GM12878 (cell line): ENCODE data around the gene IL36B. TPM values are rescaled to one million over a fixed set of nuclear protein-coding genes. Genes with fewer than 3 reads are reported as not detected.

Experiments used
- ATAC-seq: fragments of 200-7000 bp; cut with Tn5 transposase; 3 replicates; pipeline ENCODE4 v1.9.1; 2020; ENCODE audit warnings: mild to moderate bottlenecking, moderate library complexity
- BruUV-seq: library from RNA; stranded (reverse); fragments of 400-500 nt; replicated peaks from 2 replicates; lab custom pipeline; 2021; lab: Mats Ljungman, UMichigan
- CTCF ChIA-PET: fragments of 300-600 bp; sonication (Branson Sonifier 250); formaldehyde crosslinking; extraction: SDS; loops from one replicate; lab custom pipeline; 2021; ENCODE audit warnings: inconsistent platforms; lab: Yijun Ruan, JAX
- POLR2A ChIA-PET: fragments of 350-600 bp; formaldehyde crosslinking; extraction: SDS; loops from one replicate; lab custom pipeline; 2021; ENCODE audit warnings: inconsistent platforms; lab: Charles Lee
- RAD21 ChIA-PET: fragments of 300-600 bp; sonication (Branson Sonifier 250); formaldehyde crosslinking; loops from one replicate; lab custom pipeline; 2023; ENCODE audit warnings: antibody characterized with exemption; ENCODE audit not compliant: unreplicated experiment; lab: Charles Lee
- SMC1A ChIA-PET: fragments of 300-600 bp; sonication (Branson Sonifier 250); formaldehyde crosslinking; loops from one replicate; lab custom pipeline; 2023; ENCODE audit not compliant: unreplicated experiment, uncharacterized antibody; lab: Charles Lee
- DNase-seq: peaks from one replicate; pipeline ENCODE4 v3.0.0-alpha.2; 2011; ENCODE audit warnings: low read depth, low spot score
- FAIRE-seq: peaks from 3 replicates; lab custom pipeline; 2011; peaks lifted over from hg19 to GRCh38; lab: Jason Lieb, UNC
- H2AFZ ChIP-seq: 2 replicates; pipeline ENCODE4 v1.6.0; 2011; ENCODE audit warnings: low read depth, low read length, control low read depth; ENCODE audit not compliant: control insufficient read depth
- H3K27ac ChIP-seq: 2 replicates; pipeline ENCODE4 v1.5.1; 2011; ENCODE audit warnings: control low read depth; ENCODE audit not compliant: control insufficient read depth, insufficient read depth
- H3K27me3 ChIP-seq, 2 experiments: replicated peaks in 1 of 2; 2 replicates each; pipeline versions ENCODE4 v1.6.0 to v1.6.1; 2011; ENCODE audit warnings: low read length in 1 of 2; ENCODE audit not compliant: control insufficient read depth in 2 of 2, insufficient read depth in 2 of 2
- H3K36me3 ChIP-seq, 2 experiments: 2 replicates each; pipeline ENCODE4 v1.5.1; 2011; ENCODE audit warnings: low read length in 1 of 2; ENCODE audit not compliant: control insufficient read depth in 2 of 2, insufficient read depth in 2 of 2
- H3K4me1 ChIP-seq: 2 replicates; pipeline ENCODE4 v1.6.1; 2011; ENCODE audit warnings: mild to moderate bottlenecking, low read length, moderate library complexity, mixed read lengths; ENCODE audit not compliant: control insufficient read depth, insufficient read depth
- H3K4me2 ChIP-seq: 2 replicates; pipeline ENCODE4 v1.6.0; 2011; ENCODE audit warnings: control low read depth; ENCODE audit not compliant: control insufficient read depth, insufficient read depth
- H3K4me3 ChIP-seq: fragments of 200-600 bp; sonication (generic); 2 replicates; pipeline ENCODE4 v1.5.1; 2016
- H3K79me2 ChIP-seq: 2 replicates; pipeline ENCODE4 v1.6.0; 2011; ENCODE audit warnings: low read length; ENCODE audit not compliant: control insufficient read depth, insufficient read depth
- H3K9ac ChIP-seq: 2 replicates; pipeline ENCODE4 v1.8.0; 2011; ENCODE audit warnings: low read length, control low read depth, mixed read lengths; ENCODE audit not compliant: control insufficient read depth, insufficient read depth
- H3K9me3 ChIP-seq: replicated peaks from 3 replicates; pipeline ENCODE4 v1.5.1; 2011; ENCODE audit warnings: mild to moderate bottlenecking, low read length; ENCODE audit not compliant: control insufficient read depth, insufficient read depth
- H4K20me1 ChIP-seq: 2 replicates; pipeline ENCODE4 v1.6.0; 2011; ENCODE audit not compliant: control insufficient read depth, insufficient read depth
- BACH1 ChIP-seq: fragments of 450-650 bp; IDR thresholded peaks from 2 replicates; pipeline ENCODE4 v1.6.1; 2017; ENCODE audit warnings: mild to moderate bottlenecking, borderline replicate concordance
- FOXK2 ChIP-seq: fragments of 450-650 bp; IDR thresholded peaks from 2 replicates; pipeline ENCODE4 v1.6.1; 2017; ENCODE audit warnings: mild to moderate bottlenecking, moderate library complexity
- HDAC2 ChIP-seq: fragments of 200-600 bp; sonication (generic); IDR thresholded peaks from 2 replicates; pipeline ENCODE4 v1.6.1; 2017
- NFYB ChIP-seq: IDR thresholded peaks from 2 replicates; pipeline ENCODE4 v1.6.1; 2011; ENCODE audit warnings: low read depth, mild to moderate bottlenecking, low read length, improper control_type of control experiment, moderate library complexity; ENCODE audit not compliant: insufficient read depth
- WGBS: methylation state at CpG from one replicate; pipeline ENCODE4 v1.1.6; 2016; ENCODE audit warnings: low lambda C conversion rate; ENCODE audit not compliant: insufficient replicate concordance, insufficient coverage; ENCODE audit errors: missing lambda C conversion rate; 5-methylcytosine and 5-hydroxymethylcytosine counted together
- in situ Hi-C: fragments of 300-500 bp; cut with MboI; formaldehyde crosslinking; loops from 9 replicates; pipeline ENCODE4 v1.14.3; 2018; ENCODE audit warnings: mixed read lengths
- intact Hi-C: fragments of 100-400 bp; cut with micrococcal nuclease; formaldehyde crosslinking; loops from one replicate; pipeline ENCODE4 v1.14.2; 2022; ENCODE audit not compliant: unreplicated experiment
- polyA plus RNA-seq, 11 experiments: library from polyadenylated mRNA; depleted of rRNA in 4 of 11; unstranded in 6 of 11; stranded (reverse) in 5 of 11; fragments of >200 nt; fragmentation: Nextera tagmentation in 4 of 11; fragmentation: Illumina TruSeq in 1 of 11; extraction: Ambion mirVana in 4 of 11; extraction: Trizol in 1 of 11; gene quantifications; 1 replicate in 1 of 11; 2 replicates in 10 of 11; pipeline versions ENCODE4 v1.2.1 to v1.2.3, GENCODE V29; 2011 to 2016; ENCODE audit warnings: inconsistent platforms in 2 of 11, missing spikeins in 2 of 11, low read depth in 1 of 11
- total RNA-seq, 4 experiments: library from RNA; depleted of rRNA in 3 of 4; stranded (reverse); fragments of >200 nt in 3 of 4; fragmentation: Illumina TruSeq in 1 of 4; extraction: Trizol in 1 of 4; gene quantifications; 2 replicates each; pipeline versions ENCODE4 v1.2.1 to v1.2.3, GENCODE V29; 2013 to 2021
- TF ChIP-seq, protein P1 (sequence below): fragments of 450-650 bp; IDR thresholded peaks from 2 replicates; pipeline ENCODE4 v1.6.1; 2017; ENCODE audit warnings: mild to moderate bottlenecking, low read depth, inconsistent platforms; ENCODE audit not compliant: poor library complexity, severe bottlenecking

IL36B gene
- total and polyA plus RNA-seq, 10 of the 15 experiments (the other 5 are each of a cell fraction or from before 2014, with no cell fraction given), result not detected

DNA sequence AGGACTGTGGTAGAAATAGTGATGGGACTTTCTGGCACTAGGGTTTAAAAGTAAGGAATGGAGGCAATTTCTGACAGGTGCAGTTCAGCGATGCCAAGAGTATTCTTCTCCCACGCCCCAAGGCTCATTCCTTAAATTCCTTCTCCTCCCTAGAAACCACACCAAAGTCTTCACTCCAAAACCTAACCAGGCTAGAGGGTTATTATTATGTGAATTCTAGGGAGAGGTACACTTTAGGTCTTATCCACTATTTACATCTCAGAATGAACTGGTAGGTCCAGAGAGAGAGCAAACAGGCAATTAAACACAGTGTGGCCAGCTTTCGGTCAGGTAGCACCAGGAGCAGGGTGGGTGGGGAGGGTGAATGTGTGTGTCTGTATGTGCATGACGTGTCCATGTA lies 26.5 kb upstream of the IL36B start:
- no peak for ATAC-seq
- Histone ChIP-seq H3K9ac (no peak overlapping the region), H3K4me3 (no peak overlapping the region), H3K27ac (no peak overlapping the region), H3K9me3 (no peaks in the 10 kb centered on the region), H3K79me2 (no peaks in the 10 kb centered on the region), H3K4me1 (no peaks in the 10 kb centered on the region), H3K27me3 (no peaks in the 10 kb centered on the region; a peak in 1 of 4 replicates), H3K36me3 (no peaks in the 10 kb centered on the region), H2AFZ (no peak overlapping the region)
- BruUV-seq, result no TSS peak
- no peak for DNase-seq
- CTCF ChIA-PET, result interaction anchor here (0.5 to 11.8 kb wide), 18 partner anchors 8 to 1152 kb away, joined by 3 to 182 read pairs (median 6); partner anchors contain the start of genes IL1F10 and PSD4
- in situ Hi-C loops, result no loop called here
- SMC1A ChIA-PET, result interaction anchor here (0.8 to 2.6 kb wide), 5 partner anchors 14 to 101 kb away, joined by 3 to 14 read pairs (median 4); no protein-coding TSS in a partner anchor
- FAIRE-seq, result no peak
- RAD21 ChIA-PET, result interaction anchor here (1.1 to 2.1 kb wide), 3 partner anchors 58 to 125 kb away, joined by 3 to 33 read pairs (median 9); no protein-coding TSS in a partner anchor
- WGBS, result 25% methylated on average over 4 of the region's 4 CpGs
- POLR2A ChIA-PET, result no interaction called here
- intact Hi-C loops, result no loop called here
- TF ChIP-seq, protein P1, sequence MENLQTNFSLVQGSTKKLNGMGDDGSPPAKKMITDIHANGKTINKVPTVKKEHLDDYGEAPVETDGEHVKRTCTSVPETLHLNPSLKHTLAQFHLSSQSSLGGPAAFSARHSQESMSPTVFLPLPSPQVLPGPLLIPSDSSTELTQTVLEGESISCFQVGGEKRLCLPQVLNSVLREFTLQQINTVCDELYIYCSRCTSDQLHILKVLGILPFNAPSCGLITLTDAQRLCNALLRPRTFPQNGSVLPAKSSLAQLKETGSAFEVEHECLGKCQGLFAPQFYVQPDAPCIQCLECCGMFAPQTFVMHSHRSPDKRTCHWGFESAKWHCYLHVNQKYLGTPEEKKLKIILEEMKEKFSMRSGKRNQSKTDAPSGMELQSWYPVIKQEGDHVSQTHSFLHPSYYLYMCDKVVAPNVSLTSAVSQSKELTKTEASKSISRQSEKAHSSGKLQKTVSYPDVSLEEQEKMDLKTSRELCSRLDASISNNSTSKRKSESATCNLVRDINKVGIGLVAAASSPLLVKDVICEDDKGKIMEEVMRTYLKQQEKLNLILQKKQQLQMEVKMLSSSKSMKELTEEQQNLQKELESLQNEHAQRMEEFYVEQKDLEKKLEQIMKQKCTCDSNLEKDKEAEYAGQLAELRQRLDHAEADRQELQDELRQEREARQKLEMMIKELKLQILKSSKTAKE, result no peak
- TF ChIP-seq FOXK2 (no peak), BACH1 (no peak)
- TF ChIP-seq, all 136 proteins: peak for 0
- no peaks in the 10 kb centered on the region for H4K20me1 ChIP-seq
- no peak overlapping the region for H3K4me2 ChIP-seq

DNA sequence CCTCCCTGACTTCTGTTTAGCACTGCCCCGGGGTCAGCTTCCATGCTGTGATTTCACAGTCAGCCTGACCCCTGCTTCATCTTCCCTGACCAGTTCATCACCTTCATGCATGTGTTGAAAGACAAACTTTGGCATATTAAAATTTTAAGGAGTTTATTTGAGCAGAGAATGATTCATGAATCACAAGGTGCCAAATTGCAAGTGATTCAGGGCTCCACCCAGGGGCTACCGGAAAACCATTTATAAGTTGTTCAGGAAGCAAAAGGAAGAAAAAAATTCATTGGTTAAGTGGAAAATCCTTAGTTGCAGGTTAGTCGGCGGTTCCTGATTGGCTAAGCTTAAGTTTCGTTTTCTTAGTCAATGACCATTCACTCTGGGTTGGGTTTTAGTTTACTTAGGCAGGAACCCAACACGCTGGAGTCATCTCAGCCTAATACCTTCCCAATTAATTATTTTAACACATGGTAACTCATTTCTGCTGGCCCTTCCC lies 25.7 kb upstream of the IL36B start:
- Histone ChIP-seq H3K9ac (no peak overlapping the region), H3K36me3 (no peaks in the 10 kb centered on the region), H3K79me2 (no peaks in the 10 kb centered on the region), H4K20me1 (no peaks in the 10 kb centered on the region), H3K9me3 (no peaks in the 10 kb centered on the region), H3K27me3 (no peaks in the 10 kb centered on the region; a peak in 1 of 4 replicates), H3K4me2 (no peak overlapping the region), H3K27ac (no peak overlapping the region), H3K4me3 (no peak overlapping the region), H3K4me1 (no peaks in the 10 kb centered on the region), H2AFZ (no peak overlapping the region)
- ChIA-PET RAD21 (no interaction called here), POLR2A (interaction anchor here (0.6 kb wide), 1 partner anchor 21 kb away, joined by 4 read pairs; no protein-coding TSS in a partner anchor), SMC1A (interaction anchor here (1.2 to 2.6 kb wide), 3 partner anchors 21 to 60 kb away, joined by 3 to 14 read pairs (median 12); no protein-coding TSS in a partner anchor), CTCF (interaction anchor here (0.7 to 11.8 kb wide), 7 partner anchors 10 to 1152 kb away, joined by 3 to 182 read pairs (median 4); partner anchors contain the start of gene IL1F10)
- DNase-seq (no peak), FAIRE-seq (no peak), ATAC-seq (no peak)
- TF ChIP-seq NFYB (0 out of 2 replicates have a peak, but pooled peaks have one; percentile 24), HDAC2 (no peak)
- intact Hi-C loops (no loop called here), in situ Hi-C loops (no loop called here)
- WGBS, result 33% methylated on average over 6 of the region's 6 CpGs
- BruUV-seq, result no TSS peak
